IMR-90 (cell line): ENCODE measurements around the gene LCE1B. TPM values are rescaled to one million over a fixed set of nuclear protein-coding genes. Genes with fewer than 3 reads are reported as not detected.
A peak's percentile ranks its signal among the peaks of the same experiment; 100 is the strongest.

Source experiments
- ATAC-seq: fragments of 200-7000 bp; cut with Tn5 transposase; 2 replicates; pipeline ENCODE4 v1.9.1; 2020; ENCODE audit warnings: low read depth, mild to moderate bottlenecking, moderate library complexity
- BruUV-seq: library from RNA; stranded (reverse); fragments of 400-500 nt; replicated peaks from 2 replicates; lab custom pipeline; 2021; lab: Mats Ljungman, UMichigan
- CTCF ChIA-PET: fragments of 300-600 bp; formaldehyde crosslinking; extraction: SDS; loops from one replicate; lab custom pipeline; 2021; ENCODE audit warnings: antibody characterized with exemption; lab: Yijun Ruan, JAX
- POLR2A ChIA-PET: fragments of 300-600 bp; sonication (Branson Sonifier 250); formaldehyde crosslinking; loops from one replicate; lab custom pipeline; 2022; ENCODE audit warnings: antibody characterized with exemption; ENCODE audit not compliant: unreplicated experiment; lab: Charles Lee
- DNase-seq: peaks from one replicate; pipeline ENCODE4 v3.0.0; 2013
- H2AFZ ChIP-seq: replicated peaks from 2 replicates; pipeline ENCODE3; 2013; ENCODE audit warnings: low read length, mild to moderate bottlenecking; ENCODE audit not compliant: poor library complexity
- H2AK5ac ChIP-seq: 2 replicates; pipeline ENCODE4 v1.6.1; 2013; ENCODE audit warnings: low read depth, low read length, inconsistent platforms
- H2AK9ac ChIP-seq: replicated peaks from 2 replicates; pipeline ENCODE3; 2013; ENCODE audit warnings: mild to moderate bottlenecking, low read depth, low read length, moderate library complexity; ENCODE audit not compliant: poor library complexity
- H2BK120ac ChIP-seq: 2 replicates; pipeline ENCODE4 v1.6.1; 2013; ENCODE audit warnings: low read depth, low read length, inconsistent platforms
- H2BK15ac ChIP-seq: 3 replicates; pipeline ENCODE4 v1.6.1; 2013; ENCODE audit warnings: low read depth, low read length, inconsistent platforms
- H2BK20ac ChIP-seq: 2 replicates; pipeline ENCODE4 v1.6.1; 2013; ENCODE audit warnings: low read depth, mild to moderate bottlenecking, inconsistent platforms, low read length, moderate library complexity
- H2BK5ac ChIP-seq: 2 replicates; pipeline ENCODE4 v1.6.1; 2013; ENCODE audit warnings: mild to moderate bottlenecking, low read depth, low read length, inconsistent platforms; ENCODE audit not compliant: poor library complexity, severe bottlenecking
- H3K14ac ChIP-seq: replicated peaks from 2 replicates; pipeline ENCODE4 v1.6.1; 2013; ENCODE audit warnings: low read depth, low read length, inconsistent platforms
- H3K18ac ChIP-seq: 2 replicates; pipeline ENCODE4 v1.6.1; 2013; ENCODE audit warnings: low read depth, low read length, control low read depth
- H3K23ac ChIP-seq: 2 replicates; pipeline ENCODE4 v1.6.1; 2013; ENCODE audit warnings: low read depth, low read length, inconsistent platforms
- H3K27ac ChIP-seq: 2 replicates; pipeline ENCODE4 v1.5.1; 2013; ENCODE audit warnings: mild to moderate bottlenecking, control low read depth, low read length; ENCODE audit not compliant: insufficient read depth
- H3K27me3 ChIP-seq: 2 replicates; pipeline ENCODE4 v1.6.1; 2013; ENCODE audit warnings: low read length; ENCODE audit not compliant: control insufficient read depth, insufficient read depth
- H3K36me3 ChIP-seq: 2 replicates; pipeline ENCODE4 v1.6.1; 2013; ENCODE audit warnings: low read length, mixed read lengths; ENCODE audit not compliant: control insufficient read depth, insufficient read depth
- H3K4ac ChIP-seq: 2 replicates; pipeline ENCODE4 v1.6.1; 2013; ENCODE audit warnings: low read depth, low read length, inconsistent platforms
- H3K4me1 ChIP-seq: 2 replicates; pipeline ENCODE4 v1.6.1; 2013; ENCODE audit warnings: low read length, mixed read lengths; ENCODE audit not compliant: control insufficient read depth, insufficient read depth
- H3K4me2 ChIP-seq: 2 replicates; pipeline ENCODE4 v1.6.1; 2013; ENCODE audit warnings: low read depth, mild to moderate bottlenecking, control low read depth, low read length, moderate library complexity
- H3K4me3 ChIP-seq: 2 replicates; pipeline ENCODE4 v1.5.1; 2013; ENCODE audit warnings: low read depth, mild to moderate bottlenecking, control low read depth, low read length, moderate library complexity; ENCODE audit not compliant: insufficient read depth
- H3K56ac ChIP-seq: 2 replicates; pipeline ENCODE4 v1.6.1; 2013; ENCODE audit warnings: low read length, inconsistent platforms; ENCODE audit not compliant: insufficient read depth; ENCODE audit errors: extremely low read depth
- H3K79me1 ChIP-seq, 2 experiments: 2 replicates each; pipeline ENCODE4 v1.6.1; 2013; ENCODE audit warnings: low read length in 2 of 2, inconsistent platforms in 1 of 2, low read depth in 1 of 2
- H3K9ac ChIP-seq: 2 replicates; pipeline ENCODE4 v1.6.1; 2013; ENCODE audit warnings: low read depth, low read length, control low read depth
- H3K9me1 ChIP-seq: 2 replicates; pipeline ENCODE4 v1.6.1; 2013; ENCODE audit warnings: low read length, inconsistent platforms; ENCODE audit not compliant: insufficient read depth
- H3K9me3 ChIP-seq: 2 replicates; pipeline ENCODE4 v1.6.1; 2013; ENCODE audit warnings: low read length; ENCODE audit not compliant: control insufficient read depth, insufficient read depth
- H4K20me1 ChIP-seq: 2 replicates; pipeline ENCODE4 v1.6.1; 2013; ENCODE audit warnings: low read length, inconsistent platforms; ENCODE audit not compliant: insufficient read depth
- H4K5ac ChIP-seq: 2 replicates; pipeline ENCODE4 v1.6.1; 2013; ENCODE audit warnings: mild to moderate bottlenecking, low read depth, low read length, control low read depth
- H4K8ac ChIP-seq, 2 experiments: 2 replicates each; pipeline ENCODE4 v1.6.1; 2013; ENCODE audit warnings: low read depth in 2 of 2, low read length in 2 of 2, control low read depth in 1 of 2, inconsistent platforms in 1 of 2
- H4K91ac ChIP-seq: 2 replicates; pipeline ENCODE4 v1.6.1; 2013; ENCODE audit warnings: low read depth, low read length, inconsistent platforms; ENCODE audit not compliant: insufficient read depth
- BHLHE40 ChIP-seq: fragments of 150-350 bp; IDR thresholded peaks from 2 replicates; pipeline ENCODE4 v1.6.1; 2016; ENCODE audit warnings: mild to moderate bottlenecking, low read depth, low read length
- CEBPB ChIP-seq: IDR thresholded peaks from 2 replicates; pipeline ENCODE4 v1.6.1; 2012; ENCODE audit warnings: low read depth, low read length, improper control_type of control experiment
- CHD1 ChIP-seq: IDR thresholded peaks from 2 replicates; pipeline ENCODE4 v1.6.1; 2012; ENCODE audit warnings: low read depth, low read length, improper control_type of control experiment
- RAD21 ChIP-seq: IDR thresholded peaks from 2 replicates; pipeline ENCODE4 v1.6.1; 2012; ENCODE audit warnings: low read length, improper control_type of control experiment
- RFX5 ChIP-seq: IDR thresholded peaks from 2 replicates; pipeline ENCODE4 v1.8.0; 2012; ENCODE audit warnings: low read depth, mild to moderate bottlenecking, low read length, moderate library complexity
- WGBS, 2 experiments: methylation state at CpG; one replicate each; pipeline versions ENCODE4 v1.1.5 to v1.1.7; 2013; ENCODE audit warnings: missing lambda C conversion rate in 2 of 2; ENCODE audit not compliant: insufficient read length in 1 of 2; ENCODE audit errors: extremely low coverage in 2 of 2; 5-methylcytosine and 5-hydroxymethylcytosine counted together
- dilution Hi-C: fragments of 300-500 bp; cut with HindIII; formaldehyde crosslinking; loops from one replicate; pipeline ENCODE4 v1.14.3; 2018; ENCODE audit warnings: low sequenced_read_pairs; ENCODE audit not compliant: unreplicated experiment
- in situ Hi-C: fragments of 300-500 bp; cut with MboI; formaldehyde crosslinking; loops from 3 replicates; pipeline ENCODE4 v1.14.3; 2019; ENCODE audit warnings: low sequenced_read_pairs, inconsistent platforms, mixed read lengths
- intact Hi-C: fragments of 100-400 bp; cut with micrococcal nuclease; formaldehyde crosslinking; loops from 2 replicates; pipeline ENCODE4 v1.10.0; 2022
- polyA plus RNA-seq, 3 experiments: library from polyadenylated mRNA; depleted of rRNA; stranded (reverse); fragments of >200 nt; gene quantifications; 2 replicates each; pipeline ENCODE4 v1.2.3, GENCODE V29; 2012; ENCODE audit warnings: low replicate concordance in 1 of 3
- total RNA-seq: library from RNA; depleted of rRNA; stranded (reverse); fragments of >200 nt; gene quantifications from 2 replicates; pipeline ENCODE4 v1.2.3, GENCODE V29; 2012

Gene LCE1B
- total and polyA plus RNA-seq, 2 of the 4 experiments (the other 2 are of a cell fraction), result not detected

GRCh38 chr1:152768847-152769533 lies 42.8 kb upstream of the LCE1B start:
- no peak overlapping the region for H3K18ac ChIP-seq
- H3K9me1 ChIP-seq, result no peaks in the 10 kb centered on the region
- no peak overlapping the region for H3K23ac ChIP-seq
- H2BK20ac ChIP-seq, result no peak overlapping the region
- H4K5ac ChIP-seq, result no peak overlapping the region
- no peak overlapping the region for H3K4me2 ChIP-seq
- no peak for DNase-seq
- H2AK9ac ChIP-seq, result no peak overlapping the region
- dilution Hi-C loops (no loop called here), in situ Hi-C loops (no loop called here), intact Hi-C loops (no loop called here)
- H2AFZ ChIP-seq, result no peak overlapping the region
- WGBS, 2 experiments, result 20% methylated on average over 4 of the region's 8 CpGs; no CpG with 5 or more reads in 1 of the 2 experiments
- no peaks in the 10 kb centered on the region for H3K79me1 ChIP-seq
- no peaks in the 10 kb centered on the region for H4K20me1 ChIP-seq
- H4K91ac ChIP-seq, result no peak overlapping the region
- H3K36me3 ChIP-seq, result no peaks in the 10 kb centered on the region
- H2BK5ac ChIP-seq, result no peak overlapping the region
- POLR2A ChIA-PET, result no interaction called here
- H2AK5ac ChIP-seq, result no peak overlapping the region
- no peaks in the 10 kb centered on the region for H3K4me1 ChIP-seq
- H3K9ac ChIP-seq, result no peak overlapping the region
- H3K27me3 ChIP-seq, result no peaks in the 10 kb centered on the region
- H3K14ac ChIP-seq, result no peak overlapping the region
- no peak overlapping the region for H3K4ac ChIP-seq
- no peak for ATAC-seq
- 0 out of 2 replicates have a peak, but pooled peaks have one; percentile 3 for TF ChIP-seq CEBPB
- TF ChIP-seq RFX5, result no peak
- no peak for TF ChIP-seq CHD1
- TF ChIP-seq RAD21, result no peak
- no peak for TF ChIP-seq BHLHE40
- H3K4me3 ChIP-seq, result no peak overlapping the region
- CTCF ChIA-PET, result no interaction called here
- no peak overlapping the region for H3K56ac ChIP-seq
- no peak overlapping the region for H2BK15ac ChIP-seq
- H3K27ac ChIP-seq, result no peak overlapping the region
- no peak overlapping the region for H2BK120ac ChIP-seq
- H3K9me3 ChIP-seq, result no peaks in the 10 kb centered on the region
- BruUV-seq, result no TSS peak
- H4K8ac ChIP-seq, result no peak overlapping the region
